Measurements from ENCODE around the gene ZFP30. TPM values are rescaled to one million over a fixed set of nuclear protein-coding genes. Genes with fewer than 3 reads are reported as not detected.

The ZFP30 gene
- total RNA-seq, 1 experiment from 2014 or later: 4.7 TPM

DNA sequence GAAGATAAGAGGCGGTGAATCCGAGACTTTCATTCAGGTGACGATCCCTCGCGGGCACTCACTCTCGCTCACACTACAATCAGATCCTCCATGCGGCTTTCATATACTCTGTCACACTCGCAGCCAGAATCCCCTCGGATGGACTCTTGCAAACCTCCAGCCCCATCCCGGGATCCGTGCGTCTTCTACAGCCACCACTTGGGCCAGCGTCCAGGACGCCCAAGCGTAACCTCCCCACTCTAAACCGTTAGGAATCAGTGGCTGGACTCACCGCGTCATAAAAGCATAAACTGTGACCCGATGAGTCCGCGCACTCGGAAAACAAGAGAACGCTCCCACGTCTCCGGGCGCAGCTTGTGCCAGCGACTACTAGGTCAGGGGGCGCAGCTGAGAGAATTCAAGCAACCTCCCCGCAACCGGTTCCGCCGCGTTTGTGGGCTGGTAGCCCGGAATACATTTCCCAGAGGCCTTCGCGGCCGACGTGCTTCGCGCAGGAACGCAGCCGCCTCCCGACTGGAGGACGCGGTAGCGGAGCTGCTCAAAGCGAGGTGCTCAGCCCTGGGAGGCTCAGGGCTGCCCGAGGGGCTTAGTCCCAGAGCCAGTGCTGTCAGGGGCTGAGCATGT is 36.7 kb upstream of the ZFP30 start:
- ATAC-seq: no peak
- Histone ChIP-seq H3K27ac (ENCODE audit: low read depth, low read length) (no peak overlapping the region), H3K27me3 (ENCODE audit: insufficient read depth, low read length) (no peaks in the 10 kb centered on the region), H3K9me3 (ENCODE audit: control insufficient read depth in 1 of 2, insufficient read depth in 1 of 2, low read depth in 1 of 2, low read length in 2 of 2) (peaks cover 0 to 4% of the 10 kb centered on the region in 2 experiments; a peak in 2 of 4 replicates), H3K4me1 (ENCODE audit: control insufficient read depth in 1 of 2, insufficient read depth in 2 of 2, low read length in 2 of 2) (no peaks in the 10 kb centered on the region), H3K4me3 (replicated peaks in 1 of 2; ENCODE audit: low read depth in 1 of 2, low read length in 2 of 2) (no peak overlapping the region), H2AFZ (ENCODE audit: low read depth, low read length, poor library complexity, severe bottlenecking) (no peak overlapping the region), H3K36me3 (ENCODE audit: control insufficient read depth in 1 of 2, insufficient read depth in 2 of 2, low read length in 2 of 2) (no peaks in the 10 kb centered on the region), H3K9me2 (ENCODE audit: insufficient read depth) (no peaks in the 10 kb centered on the region), H4K20me1 (ENCODE audit: insufficient read depth) (no peaks in the 10 kb centered on the region), H3K4me2 (ENCODE audit: low read length) (no peak overlapping the region), H3K79me2 (ENCODE audit: insufficient read depth, low read length) (no peaks in the 10 kb centered on the region), H3K9ac (ENCODE audit: low read length) (no peak overlapping the region)
- TF ChIP-seq FOSL1 (IDR thresholded peaks at IDR 0.05; ENCODE audit: low read depth) (no peak), ELF1 (IDR thresholded peaks at IDR 0.05; ENCODE audit: borderline replicate concordance, low read depth) (no peak), EZH2 (IDR thresholded peaks at IDR 0.05) (no peak), EGR1 (IDR thresholded peaks at IDR 0.05; ENCODE audit: low read depth) (no peak), SIN3A (IDR thresholded peaks at IDR 0.05; ENCODE audit: low read depth) (no peak), TCF7L2 (IDR thresholded peaks at IDR 0.05; ENCODE audit: borderline replicate concordance, extremely low read depth, insufficient read depth, insufficient read length) (no peak)
- no peak for DNase-seq (ENCODE audit: low read depth, low spot score)
- ChIA-PET RAD21 (ENCODE audit: low non-redundant PET in 1 of 2, low total read pairs in 2 of 2, uncharacterized antibody in 2 of 2, unreplicated experiment in 2 of 2) (no interaction called here), CTCF (no interaction called here), POLR2A (no interaction called here)
- BruUV-seq (replicated peaks): no TSS peak
- intact Hi-C loops (cut with micrococcal nuclease): no loop called here

GRCh38 chr19:37683520-37683919 is 28.3 kb upstream of the ZFP30 start:
- no TSS peak for BruUV-seq (replicated peaks)
- Histone ChIP-seq H2AFZ (ENCODE audit: low read depth, low read length, poor library complexity, severe bottlenecking) (no peak overlapping the region), H3K27ac (ENCODE audit: low read depth, low read length) (no peak overlapping the region), H4K20me1 (ENCODE audit: insufficient read depth) (no peaks in the 10 kb centered on the region), H3K9me3 (ENCODE audit: control insufficient read depth in 1 of 2, insufficient read depth in 1 of 2, low read depth in 1 of 2, low read length in 2 of 2) (peaks cover 5 to 8% of the 10 kb centered on the region in 2 experiments; a peak in 2 of 4 replicates), H3K79me2 (ENCODE audit: insufficient read depth, low read length) (no peaks in the 10 kb centered on the region), H3K4me1 (ENCODE audit: control insufficient read depth in 1 of 2, insufficient read depth in 2 of 2, low read length in 2 of 2) (no peaks in the 10 kb centered on the region), H3K36me3 (ENCODE audit: control insufficient read depth in 1 of 2, insufficient read depth in 2 of 2, low read length in 2 of 2) (no peaks in the 10 kb centered on the region), H3K4me3 (replicated peaks in 1 of 2; ENCODE audit: low read depth in 1 of 2, low read length in 2 of 2) (no peak overlapping the region), H3K4me2 (ENCODE audit: low read length) (no peak overlapping the region), H3K9ac (ENCODE audit: low read length) (no peak overlapping the region), H3K9me2 (ENCODE audit: insufficient read depth) (no peaks in the 10 kb centered on the region), H3K27me3 (ENCODE audit: insufficient read depth, low read length) (no peaks in the 10 kb centered on the region)
- intact Hi-C loops (cut with micrococcal nuclease): no loop called here
- RAD21 ChIA-PET (ENCODE audit: low non-redundant PET in 1 of 2, low total read pairs in 2 of 2, uncharacterized antibody in 2 of 2, unreplicated experiment in 2 of 2): no interaction called here
- POLR2A ChIA-PET: no interaction called here
- CTCF ChIA-PET: no interaction called here
- no peak for DNase-seq (ENCODE audit: low read depth, low spot score)
- no peak for ATAC-seq
- TF ChIP-seq, protein P1, sequence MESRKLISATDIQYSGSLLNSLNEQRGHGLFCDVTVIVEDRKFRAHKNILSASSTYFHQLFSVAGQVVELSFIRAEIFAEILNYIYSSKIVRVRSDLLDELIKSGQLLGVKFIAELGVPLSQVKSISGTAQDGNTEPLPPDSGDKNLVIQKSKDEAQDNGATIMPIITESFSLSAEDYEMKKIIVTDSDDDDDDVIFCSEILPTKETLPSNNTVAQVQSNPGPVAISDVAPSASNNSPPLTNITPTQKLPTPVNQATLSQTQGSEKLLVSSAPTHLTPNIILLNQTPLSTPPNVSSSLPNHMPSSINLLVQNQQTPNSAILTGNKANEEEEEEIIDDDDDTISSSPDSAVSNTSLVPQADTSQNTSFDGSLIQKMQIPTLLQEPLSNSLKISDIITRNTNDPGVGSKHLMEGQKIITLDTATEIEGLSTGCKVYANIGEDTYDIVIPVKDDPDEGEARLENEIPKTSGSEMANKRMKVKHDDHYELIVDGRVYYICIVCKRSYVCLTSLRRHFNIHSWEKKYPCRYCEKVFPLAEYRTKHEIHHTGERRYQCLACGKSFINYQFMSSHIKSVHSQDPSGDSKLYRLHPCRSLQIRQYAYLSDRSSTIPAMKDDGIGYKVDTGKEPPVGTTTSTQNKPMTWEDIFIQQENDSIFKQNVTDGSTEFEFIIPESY (IDR thresholded peaks at IDR 0.05; ENCODE audit: extremely low read depth, insufficient replicate concordance, low read length): no peak
- no peak for TF ChIP-seq EZH2phosphoT487 (IDR thresholded peaks at IDR 0.05; ENCODE audit: borderline replicate concordance)
- no peak for TF ChIP-seq SIN3A (IDR thresholded peaks at IDR 0.05; ENCODE audit: low read depth)
- TF ChIP-seq FOSL1 (IDR thresholded peaks at IDR 0.05; ENCODE audit: low read depth): no peak
- TF ChIP-seq EGR1 (IDR thresholded peaks at IDR 0.05; ENCODE audit: low read depth): no peak
- no peak for TF ChIP-seq YY1 (IDR thresholded peaks at IDR 0.05; ENCODE audit: extremely low read depth, insufficient replicate concordance, low read depth, low read length)
- TF ChIP-seq SRF (IDR thresholded peaks at IDR 0.05; ENCODE audit: low read depth): no peak
- no peak for TF ChIP-seq CEBPB (IDR thresholded peaks at IDR 0.05; ENCODE audit: low read depth)
- TF ChIP-seq MAX (IDR thresholded peaks at IDR 0.05): no peak
- TF ChIP-seq SP1 (IDR thresholded peaks at IDR 0.05; ENCODE audit: low read depth): no peak
- TF ChIP-seq JUND (IDR thresholded peaks at IDR 0.05): no peak
- TF ChIP-seq ZFX (IDR thresholded peaks at IDR 0.05): no peak
- TF ChIP-seq POLR2A (IDR thresholded peaks at IDR 0.05; ENCODE audit: borderline replicate concordance, extremely low read depth, insufficient read depth, insufficient read length): no peak
- TF ChIP-seq, protein P2, sequence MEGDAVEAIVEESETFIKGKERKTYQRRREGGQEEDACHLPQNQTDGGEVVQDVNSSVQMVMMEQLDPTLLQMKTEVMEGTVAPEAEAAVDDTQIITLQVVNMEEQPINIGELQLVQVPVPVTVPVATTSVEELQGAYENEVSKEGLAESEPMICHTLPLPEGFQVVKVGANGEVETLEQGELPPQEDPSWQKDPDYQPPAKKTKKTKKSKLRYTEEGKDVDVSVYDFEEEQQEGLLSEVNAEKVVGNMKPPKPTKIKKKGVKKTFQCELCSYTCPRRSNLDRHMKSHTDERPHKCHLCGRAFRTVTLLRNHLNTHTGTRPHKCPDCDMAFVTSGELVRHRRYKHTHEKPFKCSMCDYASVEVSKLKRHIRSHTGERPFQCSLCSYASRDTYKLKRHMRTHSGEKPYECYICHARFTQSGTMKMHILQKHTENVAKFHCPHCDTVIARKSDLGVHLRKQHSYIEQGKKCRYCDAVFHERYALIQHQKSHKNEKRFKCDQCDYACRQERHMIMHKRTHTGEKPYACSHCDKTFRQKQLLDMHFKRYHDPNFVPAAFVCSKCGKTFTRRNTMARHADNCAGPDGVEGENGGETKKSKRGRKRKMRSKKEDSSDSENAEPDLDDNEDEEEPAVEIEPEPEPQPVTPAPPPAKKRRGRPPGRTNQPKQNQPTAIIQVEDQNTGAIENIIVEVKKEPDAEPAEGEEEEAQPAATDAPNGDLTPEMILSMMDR (IDR thresholded peaks at IDR 0.05 in 2 of 3, conservative IDR thresholded peaks at IDR 0.05 in 1 of 3; ENCODE audit: borderline replicate concordance in 1 of 3, insufficient read depth in 1 of 3, low read depth in 2 of 3, low read length in 2 of 3): no peak
- no peak for TF ChIP-seq EZH2 (IDR thresholded peaks at IDR 0.05)
- no peak for TF ChIP-seq POLR2AphosphoS5 (IDR thresholded peaks at IDR 0.05; ENCODE audit: low read depth, low read length)
- TF ChIP-seq ELF1 (IDR thresholded peaks at IDR 0.05; ENCODE audit: borderline replicate concordance, low read depth): no peak

All from HCT116 (cell line).